ENCODE results near the gene F2RL3.

- TF ChIP-seq TCF4 (CRISPR knock-in tag; IDR thresholded peaks at IDR 0.05; ENCODE audit: borderline replicate concordance) = no peak
- TF ChIP-seq, protein P1, sequence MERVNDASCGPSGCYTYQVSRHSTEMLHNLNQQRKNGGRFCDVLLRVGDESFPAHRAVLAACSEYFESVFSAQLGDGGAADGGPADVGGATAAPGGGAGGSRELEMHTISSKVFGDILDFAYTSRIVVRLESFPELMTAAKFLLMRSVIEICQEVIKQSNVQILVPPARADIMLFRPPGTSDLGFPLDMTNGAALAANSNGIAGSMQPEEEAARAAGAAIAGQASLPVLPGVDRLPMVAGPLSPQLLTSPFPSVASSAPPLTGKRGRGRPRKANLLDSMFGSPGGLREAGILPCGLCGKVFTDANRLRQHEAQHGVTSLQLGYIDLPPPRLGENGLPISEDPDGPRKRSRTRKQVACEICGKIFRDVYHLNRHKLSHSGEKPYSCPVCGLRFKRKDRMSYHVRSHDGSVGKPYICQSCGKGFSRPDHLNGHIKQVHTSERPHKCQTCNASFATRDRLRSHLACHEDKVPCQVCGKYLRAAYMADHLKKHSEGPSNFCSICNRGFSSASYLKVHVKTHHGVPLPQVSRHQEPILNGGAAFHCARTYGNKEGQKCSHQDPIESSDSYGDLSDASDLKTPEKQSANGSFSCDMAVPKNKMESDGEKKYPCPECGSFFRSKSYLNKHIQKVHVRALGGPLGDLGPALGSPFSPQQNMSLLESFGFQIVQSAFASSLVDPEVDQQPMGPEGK (CRISPR knock-in tag; IDR thresholded peaks at IDR 0.05; ENCODE audit: borderline replicate concordance) = no peak
- TF ChIP-seq, protein P2, sequence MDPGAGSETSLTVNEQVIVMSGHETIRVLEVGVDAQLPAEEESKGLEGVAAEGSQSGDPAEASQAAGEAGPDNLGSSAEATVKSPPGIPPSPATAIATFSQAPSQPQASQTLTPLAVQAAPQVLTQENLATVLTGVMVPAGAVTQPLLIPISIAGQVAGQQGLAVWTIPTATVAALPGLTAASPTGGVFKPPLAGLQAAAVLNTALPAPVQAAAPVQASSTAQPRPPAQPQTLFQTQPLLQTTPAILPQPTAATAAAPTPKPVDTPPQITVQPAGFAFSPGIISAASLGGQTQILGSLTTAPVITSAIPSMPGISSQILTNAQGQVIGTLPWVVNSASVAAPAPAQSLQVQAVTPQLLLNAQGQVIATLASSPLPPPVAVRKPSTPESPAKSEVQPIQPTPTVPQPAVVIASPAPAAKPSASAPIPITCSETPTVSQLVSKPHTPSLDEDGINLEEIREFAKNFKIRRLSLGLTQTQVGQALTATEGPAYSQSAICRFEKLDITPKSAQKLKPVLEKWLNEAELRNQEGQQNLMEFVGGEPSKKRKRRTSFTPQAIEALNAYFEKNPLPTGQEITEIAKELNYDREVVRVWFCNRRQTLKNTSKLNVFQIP (CRISPR knock-in tag; IDR thresholded peaks at IDR 0.05; ENCODE audit: borderline replicate concordance, low read depth) = no peak
- no peak for TF ChIP-seq ARNTL (CRISPR knock-in tag; IDR thresholded peaks at IDR 0.05; ENCODE audit: borderline replicate concordance, low read depth)
- no peak for TF ChIP-seq ZFP30 (CRISPR knock-in tag; IDR thresholded peaks at IDR 0.05)
- no peak for TF ChIP-seq BACH2 (CRISPR knock-in tag; IDR thresholded peaks at IDR 0.05; ENCODE audit: borderline replicate concordance)
- no peak for TF ChIP-seq OSR1 (CRISPR knock-in tag; IDR thresholded peaks at IDR 0.05)
- no peak for TF ChIP-seq PPARA (CRISPR knock-in tag; IDR thresholded peaks at IDR 0.05; ENCODE audit: borderline replicate concordance)
- TF ChIP-seq, protein P3, sequence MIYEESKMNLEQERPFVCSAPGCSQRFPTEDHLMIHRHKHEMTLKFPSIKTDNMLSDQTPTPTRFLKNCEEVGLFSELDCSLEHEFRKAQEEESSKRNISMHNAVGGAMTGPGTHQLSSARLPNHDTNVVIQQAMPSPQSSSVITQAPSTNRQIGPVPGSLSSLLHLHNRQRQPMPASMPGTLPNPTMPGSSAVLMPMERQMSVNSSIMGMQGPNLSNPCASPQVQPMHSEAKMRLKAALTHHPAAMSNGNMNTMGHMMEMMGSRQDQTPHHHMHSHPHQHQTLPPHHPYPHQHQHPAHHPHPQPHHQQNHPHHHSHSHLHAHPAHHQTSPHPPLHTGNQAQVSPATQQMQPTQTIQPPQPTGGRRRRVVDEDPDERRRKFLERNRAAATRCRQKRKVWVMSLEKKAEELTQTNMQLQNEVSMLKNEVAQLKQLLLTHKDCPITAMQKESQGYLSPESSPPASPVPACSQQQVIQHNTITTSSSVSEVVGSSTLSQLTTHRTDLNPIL (CRISPR knock-in tag; IDR thresholded peaks at IDR 0.05; ENCODE audit: low read depth) = no peak
- no peak for TF ChIP-seq SNAI2 (CRISPR knock-in tag; IDR thresholded peaks at IDR 0.05)
- TF ChIP-seq ZC3H10 (CRISPR knock-in tag; IDR thresholded peaks at IDR 0.05) = no peak
- no peak for TF ChIP-seq ISL1 (CRISPR knock-in tag; IDR thresholded peaks at IDR 0.05)
- no peak for TF ChIP-seq GLIS3 (CRISPR knock-in tag; IDR thresholded peaks at IDR 0.05)
- TF ChIP-seq ZFP3 (CRISPR knock-in tag; IDR thresholded peaks at IDR 0.05) = no peak
Measured at GRCh38 chr19:16867211-16867610, 21.6 kb upstream of the F2RL3 start.

Data from SK-N-SH treated with all-trans-retinoic acid at 6 μM for 48 hours (cell line).